ENCODE results near the gene SAP130. TPM values are rescaled to one million over a fixed set of nuclear protein-coding genes. Genes with fewer than 3 reads are reported as not detected.
"Not testable (repeated sequence)": the region's sequence is repeated elsewhere in the genome, so short reads cannot be mapped to it uniquely, and the experiment has no call there.

Gene SAP130
- total RNA-seq, 1 donor = 19.1 TPM

DNA sequence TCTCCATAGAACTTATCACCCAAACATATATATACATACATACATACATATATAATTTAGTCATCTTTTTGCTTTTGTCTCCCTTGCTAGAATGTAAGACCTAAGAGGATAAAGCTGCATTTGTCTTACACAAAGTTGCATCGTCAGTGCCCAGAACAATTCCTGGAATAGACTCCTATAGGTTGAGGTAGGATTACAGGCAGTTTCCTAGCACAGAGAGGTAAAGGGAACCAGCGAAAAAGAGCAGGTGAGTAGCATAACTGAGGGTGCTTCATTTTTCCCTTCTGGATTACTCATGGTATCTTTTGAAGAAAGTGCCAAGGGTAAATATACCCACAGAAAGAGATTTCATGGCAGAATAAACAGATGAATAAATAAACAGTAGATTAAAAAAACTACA, 74.0 kb downstream of the SAP130 start:
- no peak for DNase-seq (ENCODE audit: low read depth in 2 of 3, low spot score in 2 of 3)

DNA sequence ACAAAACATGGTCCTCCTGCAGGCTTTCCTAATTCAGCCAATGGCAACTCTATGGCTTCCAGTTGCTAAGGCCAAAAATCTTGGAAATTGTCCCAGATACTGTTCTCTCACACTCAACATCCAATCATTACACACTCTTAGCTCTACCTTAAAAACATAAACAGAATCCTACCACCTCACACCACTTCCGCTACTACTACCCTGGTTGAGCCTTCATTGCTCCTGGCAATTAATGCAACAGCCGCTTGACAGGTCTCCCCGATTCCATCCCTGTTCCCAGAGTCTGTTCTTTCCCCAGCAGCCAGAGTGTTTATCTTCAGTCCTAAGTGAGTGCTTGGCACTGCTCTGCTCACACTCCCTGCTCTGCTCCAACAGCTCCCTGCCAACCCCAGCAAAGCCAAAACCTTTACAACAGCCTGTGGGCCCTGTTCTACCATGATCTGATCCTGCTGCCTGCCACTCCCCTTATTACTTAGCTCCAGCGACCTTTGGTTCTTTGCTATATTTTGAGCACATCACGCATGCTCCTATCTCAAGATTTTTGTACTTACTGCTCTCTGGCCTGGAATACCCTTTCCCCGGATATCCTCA, 74.6 kb downstream of the SAP130 start:
- DNase-seq (ENCODE audit: low read depth in 2 of 3, low spot score in 2 of 3) = no peak

DNA sequence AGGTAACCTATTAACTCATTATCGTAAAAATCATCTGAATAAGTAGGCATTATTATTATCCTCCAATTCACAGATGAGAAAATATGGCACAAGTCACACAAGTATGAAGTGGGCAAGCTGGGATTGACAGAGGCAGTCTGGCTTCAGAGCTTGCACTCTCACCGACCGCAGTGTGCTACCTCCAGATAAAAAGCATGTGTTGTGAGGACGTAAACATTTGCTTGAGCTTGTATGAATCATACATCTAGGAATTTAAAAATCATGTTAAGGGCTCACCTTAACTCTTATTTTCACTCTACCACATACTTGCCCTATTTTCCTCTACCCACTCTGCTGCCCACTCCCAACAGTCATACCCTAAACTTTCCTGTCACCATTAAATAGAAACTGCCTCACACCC, 76.8 kb downstream of the SAP130 start:
- DNase-seq (ENCODE audit: low read depth in 2 of 3, low spot score in 2 of 3) = no peak

DNA sequence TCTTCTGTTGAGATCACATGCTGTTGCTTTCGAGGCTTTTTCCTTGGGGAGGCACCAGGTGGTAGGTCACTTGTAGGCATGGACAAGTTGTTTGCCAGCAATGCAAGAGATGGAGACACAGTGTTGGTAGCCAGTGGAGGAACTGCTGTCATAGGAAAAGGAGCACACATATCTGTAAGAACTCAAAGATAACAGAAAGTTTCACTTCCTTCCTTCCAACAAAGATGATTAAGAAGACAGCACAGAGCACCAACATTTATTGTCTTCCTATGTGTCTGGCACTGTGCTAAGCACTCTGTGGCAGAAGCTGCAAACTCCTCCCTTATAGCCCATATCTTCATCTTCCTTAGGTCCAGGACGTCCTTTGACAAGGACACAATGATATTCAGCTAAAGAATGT, 77.6 kb downstream of the SAP130 start:
- no peak for DNase-seq (ENCODE audit: low read depth in 2 of 3, low spot score in 2 of 3)

DNA sequence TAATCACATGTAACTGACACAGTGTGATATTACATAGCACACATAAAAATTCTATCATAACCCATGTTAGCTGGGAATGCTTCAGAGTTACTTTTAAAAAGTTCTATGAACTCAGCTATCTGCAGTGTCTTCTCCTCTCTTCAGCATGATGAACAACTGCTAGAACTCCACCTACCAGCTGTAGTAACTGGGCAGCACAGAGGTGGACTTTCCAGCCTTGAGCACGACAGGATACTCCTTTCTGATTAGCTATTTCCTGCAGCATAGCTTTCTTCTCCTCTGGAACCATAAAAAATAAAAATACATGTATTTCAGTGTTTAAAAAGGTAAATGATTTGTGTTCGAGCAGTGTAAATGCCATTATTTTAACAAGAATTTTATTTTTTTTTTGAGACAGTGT, 82.6 kb downstream of the SAP130 start:
- no peak for DNase-seq (ENCODE audit: low read depth in 2 of 3, low spot score in 2 of 3)

DNA sequence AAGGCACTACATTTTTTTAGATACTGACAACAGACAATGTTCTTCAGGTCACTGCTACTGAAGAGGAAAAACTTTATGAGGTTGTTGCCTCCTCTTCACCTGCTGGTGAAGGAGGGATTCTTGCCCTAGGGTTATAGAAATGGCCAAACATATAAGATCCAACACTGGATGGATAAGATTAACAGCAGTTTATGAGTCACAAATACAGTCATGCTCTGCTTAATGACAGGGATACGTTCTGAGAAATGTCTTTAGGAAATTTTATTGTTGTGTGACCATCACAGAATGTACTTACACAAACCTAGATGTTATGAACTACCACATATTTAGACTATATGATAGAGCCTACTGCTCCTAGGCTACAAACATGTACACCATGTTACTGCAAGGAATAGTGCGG, 84.7 kb downstream of the SAP130 start:
- no peak for DNase-seq (ENCODE audit: low read depth in 2 of 3, low spot score in 2 of 3)

GRCh38 chr2:127942002-127942401, 85.9 kb downstream of the SAP130 start:
- no peak for DNase-seq (ENCODE audit: low read depth in 2 of 3, low spot score in 2 of 3)

- DNase-seq (ENCODE audit: low read depth in 2 of 3, low spot score in 2 of 3) = no peak
These were observed 86.4 kb downstream of the SAP130 start for GRCh38 chr2:127941461-127941860.

GRCh38 chr2:127940641-127941040, 87.2 kb downstream of the SAP130 start:
- DNase-seq (ENCODE audit: low read depth in 2 of 3, low spot score in 2 of 3) = no peak

DNA sequence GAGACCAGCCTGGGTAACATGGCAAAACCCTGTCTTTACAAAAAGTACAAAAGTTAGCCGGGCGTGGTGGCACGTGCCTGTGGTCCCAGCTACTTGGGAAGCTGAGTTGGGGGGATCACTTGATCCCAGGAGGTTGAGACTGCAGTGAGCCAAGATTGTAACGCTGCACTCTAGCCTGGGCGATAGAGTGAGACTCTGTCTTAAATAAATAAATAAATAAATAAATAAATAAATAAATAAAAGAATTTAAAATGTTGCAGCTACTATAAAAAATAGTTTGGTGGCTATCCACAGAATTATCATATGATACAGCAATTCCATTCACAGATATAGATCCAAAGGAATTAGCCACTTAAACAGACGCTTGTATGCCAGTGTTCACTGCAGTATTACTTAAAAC, 92.5 kb downstream of the SAP130 start:
- no peak for DNase-seq (ENCODE audit: low read depth in 2 of 3, low spot score in 2 of 3)

DNA sequence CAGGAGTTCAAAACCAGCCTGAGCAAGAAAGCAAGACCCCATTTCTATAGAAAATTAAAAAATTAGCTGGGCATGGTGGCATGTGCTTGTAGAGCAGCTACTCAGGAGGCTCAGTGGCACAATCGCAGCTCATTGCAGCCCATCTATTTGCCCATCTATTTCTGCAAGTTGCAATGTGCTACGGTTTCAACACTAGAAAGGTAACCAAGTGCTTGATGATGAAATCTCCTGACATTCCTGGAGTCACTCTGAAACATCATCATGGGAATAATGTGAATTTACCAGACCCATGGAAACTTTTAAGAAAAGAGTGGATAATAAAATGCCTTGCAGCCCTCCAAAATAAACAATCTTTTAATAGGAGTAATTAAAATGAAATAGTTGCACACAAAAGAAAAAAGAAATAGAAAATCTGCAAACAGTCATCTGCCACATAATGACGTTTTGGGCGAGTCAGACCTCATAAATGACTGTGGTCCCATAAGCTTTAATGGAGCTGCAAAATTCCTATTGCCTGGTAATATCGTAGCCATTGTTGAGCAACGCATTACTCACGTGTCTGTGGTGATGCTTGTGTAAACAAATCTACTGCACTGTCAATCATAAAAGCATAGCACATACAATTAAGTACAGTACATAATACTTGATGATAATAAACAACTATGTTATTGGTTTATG, 95.5 kb downstream of the SAP130 start:
- DNase-seq (ENCODE audit: low read depth in 2 of 3, low spot score in 2 of 3) = no peak

- no peak for DNase-seq (ENCODE audit: low read depth in 2 of 3, low spot score in 2 of 3)
These were observed 98.4 kb downstream of the SAP130 start for GRCh38 chr2:127929449-127929848.

GRCh38 chr2:127927384-127927783, 100.5 kb downstream of the SAP130 start:
- DNase-seq (ENCODE audit: low read depth in 2 of 3, low spot score in 2 of 3) = no peak

DNA sequence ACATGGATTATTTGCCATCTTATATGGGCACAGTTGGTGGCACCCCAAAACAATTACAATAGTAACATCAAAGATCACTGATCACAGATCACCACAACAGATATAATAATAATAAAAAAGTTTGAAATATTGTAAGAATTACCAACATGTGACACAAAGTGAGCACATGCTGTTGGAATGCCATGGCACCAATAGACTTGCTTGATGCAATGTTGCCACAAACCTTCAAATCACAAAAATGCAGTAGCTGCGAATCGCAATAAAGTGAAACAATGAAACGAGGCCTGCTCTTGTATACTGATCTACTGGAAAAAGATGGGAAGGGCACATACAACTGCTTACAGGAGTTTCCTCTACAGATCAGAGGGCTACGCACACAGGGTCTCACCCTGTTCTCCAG, 109.9 kb downstream of the SAP130 start:
- no peak for DNase-seq (ENCODE audit: low read depth in 2 of 3, low spot score in 2 of 3)

DNA sequence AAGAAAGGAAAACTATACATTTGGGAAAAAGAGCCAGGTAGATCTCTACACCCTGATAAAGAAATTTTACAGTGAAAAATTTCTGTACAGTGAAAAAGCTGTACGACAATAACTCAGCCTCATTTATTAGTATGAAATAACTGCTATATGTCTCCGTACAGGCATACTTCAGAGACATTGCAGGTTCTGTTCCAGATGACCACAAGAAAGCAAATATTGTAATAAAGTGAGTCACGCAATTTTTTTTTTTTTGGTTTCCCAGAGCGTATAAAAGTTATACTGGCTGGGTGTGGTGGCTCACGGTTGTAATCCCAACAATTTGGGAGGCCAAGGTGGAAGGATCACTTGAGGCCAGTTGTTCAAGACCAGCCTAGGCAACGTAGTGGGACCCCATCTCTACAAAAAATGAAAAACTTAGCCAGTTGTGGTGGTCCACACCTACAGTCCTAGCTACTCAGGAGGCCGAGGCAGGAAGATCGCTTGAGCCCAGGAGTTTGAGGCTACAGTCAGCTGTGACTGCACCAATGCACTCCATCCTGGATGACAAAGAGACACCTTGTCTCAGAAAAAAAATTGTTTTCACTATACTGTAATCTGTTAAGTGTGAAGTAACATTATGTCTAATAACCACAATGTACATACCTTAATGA, 113.9 kb downstream of the SAP130 start:
- no peak for DNase-seq (ENCODE audit: low read depth in 2 of 3, low spot score in 2 of 3)

DNA sequence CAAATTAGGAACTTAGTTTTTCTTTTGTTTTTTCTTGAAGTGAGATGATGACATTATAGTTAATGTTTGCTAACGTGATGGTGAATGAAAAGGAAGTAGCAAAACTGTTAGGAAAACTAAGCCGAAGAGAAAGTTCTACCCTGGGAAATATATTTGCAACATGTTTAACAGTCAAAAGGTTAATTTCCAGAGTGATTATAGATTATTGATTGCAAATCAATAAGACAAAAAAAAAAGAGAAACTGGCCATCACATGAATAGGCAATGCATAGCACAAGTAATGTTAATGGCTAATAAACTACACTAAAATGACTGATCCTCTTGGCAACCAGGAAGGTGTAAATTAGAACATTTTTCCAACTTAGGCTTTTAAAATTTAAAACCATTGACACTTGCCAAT, 116.1 kb downstream of the SAP130 start:
- DNase-seq (ENCODE audit: low read depth in 2 of 3, low spot score in 2 of 3) = no peak

DNA sequence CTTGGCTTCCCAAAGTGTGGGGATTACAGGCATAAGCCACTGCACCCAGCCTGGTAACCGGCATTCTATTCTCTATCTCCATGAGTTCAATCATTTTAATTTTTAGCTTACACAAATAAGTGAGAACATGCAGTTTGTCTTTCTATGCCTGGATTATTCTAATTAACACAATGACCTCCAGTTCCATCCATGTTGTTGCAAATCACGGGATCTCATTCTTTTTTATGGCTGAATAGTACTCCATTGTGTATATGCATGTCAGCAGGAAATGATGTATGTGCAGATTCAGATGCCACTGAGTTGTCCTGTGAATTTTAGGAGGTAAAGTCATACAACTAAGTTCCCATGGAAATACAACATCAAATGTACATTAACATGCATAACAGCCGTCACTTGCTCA, 117.4 kb downstream of the SAP130 start:
- no peak for DNase-seq (ENCODE audit: low read depth in 2 of 3, low spot score in 2 of 3)

GRCh38 chr2:127909019-127909418, 118.8 kb downstream of the SAP130 start:
- no peak for DNase-seq (ENCODE audit: low read depth in 2 of 3, low spot score in 2 of 3)

GRCh38 chr2:127907733-127908400, 120.0 kb downstream of the SAP130 start:
- DNase-seq (ENCODE audit: low read depth in 2 of 3, low spot score in 2 of 3) = not testable (repeated sequence)

DNA sequence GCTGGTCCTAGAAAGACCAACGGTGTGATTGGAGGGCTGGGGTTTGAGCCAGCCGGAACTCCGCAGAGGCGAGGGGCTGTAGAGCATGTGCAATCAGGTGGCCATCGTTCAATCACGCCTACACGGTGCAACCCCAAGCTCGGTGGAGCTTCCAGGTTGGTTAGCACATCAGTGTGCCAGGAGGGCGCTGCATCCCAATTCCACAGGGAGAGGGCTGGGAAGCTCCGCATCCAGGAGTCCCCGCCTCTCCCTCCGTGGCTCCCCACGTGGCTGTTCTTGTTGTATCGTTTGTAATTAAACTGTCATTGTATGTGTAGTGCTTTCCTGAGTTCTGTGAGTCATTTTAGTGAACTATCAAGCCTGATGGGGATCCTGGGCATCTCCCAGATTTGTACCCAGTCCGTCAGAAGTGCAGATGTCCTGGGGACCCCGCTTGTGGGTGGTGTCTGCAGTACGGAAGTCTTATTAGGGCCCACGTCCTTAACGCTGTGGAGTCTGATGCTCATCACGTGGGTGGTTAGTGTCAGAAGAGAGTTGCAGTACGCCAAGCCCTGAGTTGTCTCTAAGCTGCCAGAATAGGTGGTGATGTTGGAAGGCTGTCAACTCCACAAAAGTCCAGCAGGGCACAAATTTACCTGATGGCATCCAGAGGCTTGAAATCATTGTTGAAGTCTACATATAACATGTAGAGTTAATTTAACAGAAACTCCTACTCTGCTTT, 121.5 kb downstream of the SAP130 start:
- DNase-seq (ENCODE audit: low read depth in 2 of 3, low spot score in 2 of 3) = no peak

Data from hematopoietic multipotent progenitor cell (in vitro differentiated cells).